Measurements from ENCODE around the gene ITPR3.

ITPR3 gene

DNA sequence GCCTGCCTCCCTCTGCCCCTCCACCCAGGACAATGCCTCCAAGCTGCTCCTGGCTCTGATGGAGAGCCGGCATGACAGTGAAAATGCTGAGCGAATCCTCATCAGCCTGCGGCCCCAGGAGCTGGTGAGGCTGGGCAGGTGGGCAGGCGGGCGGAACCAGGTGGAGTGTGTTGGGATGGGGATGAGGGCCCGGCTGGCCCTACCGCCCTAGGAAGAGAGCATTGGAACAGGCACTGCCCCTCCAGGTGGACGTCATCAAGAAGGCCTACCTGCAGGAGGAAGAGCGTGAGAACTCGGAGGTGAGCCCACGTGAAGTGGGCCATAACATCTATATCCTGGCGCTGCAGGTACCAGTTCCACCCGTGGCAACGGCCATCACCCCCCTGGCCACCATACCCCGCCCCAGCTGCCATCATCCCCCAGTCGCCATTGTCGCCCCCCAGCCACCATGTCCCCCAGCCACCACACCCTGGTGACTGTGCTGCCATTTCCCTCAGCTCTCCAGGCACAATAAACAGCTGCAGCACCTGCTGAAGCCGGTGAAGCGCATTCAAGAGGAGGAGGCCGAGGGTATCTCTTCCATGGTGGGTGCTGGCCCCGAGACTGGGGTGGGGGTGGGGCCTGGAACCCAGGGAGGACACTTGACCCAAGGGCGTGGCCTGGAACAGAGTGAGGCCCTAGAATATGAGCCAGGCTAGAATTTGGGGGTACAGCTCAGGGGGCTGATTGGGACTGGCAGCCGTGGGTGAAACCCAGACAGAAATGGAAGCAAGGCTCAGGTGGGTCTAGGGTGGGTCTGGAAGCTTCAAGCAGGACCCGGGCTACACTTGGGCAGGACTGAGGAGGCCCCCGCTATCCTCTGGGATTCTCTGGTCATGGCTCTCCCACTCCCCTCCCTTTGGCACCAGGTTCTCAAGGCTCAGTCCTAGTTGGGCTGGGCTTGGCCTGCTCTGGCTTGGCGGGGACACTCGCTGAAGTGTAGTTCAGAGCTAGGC lies 66.2 kb downstream of the ITPR3 start:
- DNase-seq (ENCODE audit: low read depth) = no peak
- no peak for TF ChIP-seq CTCF (IDR thresholded peaks at IDR 0.05; ENCODE audit: insufficient read depth, low read depth, low read length, missing control alignments)
- no peak overlapping the region for H3K4me3 ChIP-seq (ENCODE audit: low read length)

DNA sequence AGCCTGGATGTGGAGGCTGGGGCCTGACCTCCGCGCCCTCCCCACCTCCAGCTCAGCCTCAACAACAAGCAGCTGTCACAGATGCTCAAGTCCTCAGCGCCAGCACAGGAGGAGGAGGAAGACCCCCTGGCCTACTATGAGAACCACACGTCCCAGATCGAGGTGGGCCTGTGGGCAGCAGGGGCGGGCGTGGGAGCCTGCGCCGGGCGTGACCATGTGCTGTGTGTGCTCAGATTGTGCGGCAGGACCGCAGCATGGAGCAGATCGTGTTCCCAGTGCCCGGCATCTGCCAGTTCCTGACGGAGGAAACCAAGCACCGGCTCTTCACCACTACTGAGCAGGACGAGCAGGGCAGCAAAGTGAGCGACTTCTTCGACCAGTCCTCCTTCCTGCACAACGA lies 66.9 kb downstream of the ITPR3 start:
- no peak for TF ChIP-seq CTCF (IDR thresholded peaks at IDR 0.05; ENCODE audit: insufficient read depth, low read depth, low read length, missing control alignments)
- H3K4me3 ChIP-seq (ENCODE audit: low read length) = no peak overlapping the region
- DNase-seq (ENCODE audit: low read depth) = no peak

DNA sequence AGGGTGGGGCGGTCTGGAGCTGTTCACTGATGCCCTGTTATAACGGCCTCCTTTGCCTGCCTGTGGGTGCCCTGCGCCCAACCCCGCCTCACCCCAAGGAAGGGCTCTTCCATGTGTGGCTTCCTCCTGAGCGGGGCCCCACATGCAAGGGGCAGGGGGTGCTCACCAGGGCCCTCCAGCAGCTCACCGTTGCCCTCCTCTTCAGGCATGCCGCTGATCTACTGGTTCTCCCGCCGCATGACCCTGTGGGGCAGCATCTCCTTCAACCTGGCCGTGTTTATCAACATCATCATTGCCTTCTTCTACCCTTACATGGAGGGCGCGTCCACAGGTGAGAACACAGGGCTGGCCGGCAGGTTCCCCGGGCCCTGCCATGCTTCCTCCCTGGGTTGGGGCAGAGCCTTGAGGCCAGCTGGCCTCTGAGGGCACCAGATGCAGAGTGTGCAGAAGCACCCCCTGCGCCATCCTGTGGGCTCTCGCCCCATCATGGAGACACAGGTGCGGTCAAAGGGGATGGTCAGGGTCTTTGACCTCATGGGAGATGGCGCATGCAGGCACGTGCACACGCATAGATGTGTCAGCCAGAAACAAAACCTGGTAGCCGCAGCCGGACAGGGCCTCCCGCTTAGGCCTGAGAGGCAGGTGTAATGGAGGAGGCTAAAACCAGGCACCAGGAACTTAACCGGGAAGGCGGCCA lies 67.5 kb downstream of the ITPR3 start:
- DNase-seq (ENCODE audit: low read depth) = no peak
- TF ChIP-seq CTCF (IDR thresholded peaks at IDR 0.05; ENCODE audit: insufficient read depth, low read depth, low read length, missing control alignments) = no peak
- no peak overlapping the region for H3K4me3 ChIP-seq (ENCODE audit: low read length)

GRCh38 chr6:33689148-33689494 lies 68.0 kb downstream of the ITPR3 start:
- no peak overlapping the region for H3K4me3 ChIP-seq (ENCODE audit: low read length)
- TF ChIP-seq CTCF (IDR thresholded peaks at IDR 0.05; ENCODE audit: insufficient read depth, low read depth, low read length, missing control alignments) = no peak
- DNase-seq (ENCODE audit: low read depth) = no peak

DNA sequence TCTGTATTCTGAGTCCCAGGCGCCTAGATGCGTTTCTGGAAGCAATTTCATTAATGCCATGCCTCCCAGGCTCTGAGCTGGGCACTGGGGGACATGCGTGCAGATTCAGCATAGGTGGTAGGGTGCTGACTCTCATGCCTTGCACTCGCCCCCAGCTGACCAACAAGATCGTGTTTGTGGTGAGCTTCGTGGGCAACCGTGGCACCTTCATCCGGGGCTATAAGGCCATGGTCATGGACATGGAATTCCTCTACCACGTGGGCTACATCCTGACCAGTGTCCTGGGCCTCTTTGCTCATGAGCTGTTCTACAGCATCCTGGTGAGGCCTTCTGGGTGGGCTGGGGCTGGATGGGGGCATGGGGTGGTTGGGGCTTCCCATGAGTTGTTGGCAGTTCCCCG lies 68.8 kb downstream of the ITPR3 start:
- DNase-seq (ENCODE audit: low read depth) = no peak
- no peak overlapping the region for H3K4me3 ChIP-seq (ENCODE audit: low read length)
- TF ChIP-seq CTCF (IDR thresholded peaks at IDR 0.05; ENCODE audit: insufficient read depth, low read depth, low read length, missing control alignments) = no peak

- no peak for DNase-seq (ENCODE audit: low read depth)
- H3K4me3 ChIP-seq (ENCODE audit: low read length) = no peak overlapping the region
- TF ChIP-seq CTCF (IDR thresholded peaks at IDR 0.05; ENCODE audit: insufficient read depth, low read depth, low read length, missing control alignments) = no peak
These were observed 69.6 kb downstream of the ITPR3 start for GRCh38 chr6:33690766-33691165.
